ENCODE measurements around the gene CCDC178. TPM values are rescaled to one million over a fixed set of nuclear protein-coding genes. Genes with fewer than 3 reads are reported as not detected.
"Not testable (repeated sequence)": the region's sequence is repeated elsewhere in the genome, so short reads cannot be mapped to it uniquely, and the experiment has no call there.

CCDC178 gene
- total RNA-seq, 1 donor from 2014 or later: not detected

GRCh38 chr18:32968248-32968647 is 472.3 kb downstream of the CCDC178 start:
- Mint-ChIP-seq H3K4me3 (ENCODE audit: unreplicated experiment) (no peak overlapping the region), H3K27me3 (ENCODE audit: low read depth) (no peaks in the 10 kb centered on the region), H3K27ac (ENCODE audit: unreplicated experiment) (no peak overlapping the region)

GRCh38 chr18:32966141-32966540 is 474.4 kb downstream of the CCDC178 start:
- H3K27ac Mint-ChIP-seq (ENCODE audit: unreplicated experiment): no peak overlapping the region
- H3K27me3 Mint-ChIP-seq (ENCODE audit: low read depth): peaks cover 2% of the 10 kb centered on the region
- DNase-seq (ENCODE audit: low spot score): no peak
- no peak for TF ChIP-seq CTCF (IDR thresholded peaks at IDR 0.05)
- H3K4me1 Mint-ChIP-seq (ENCODE audit: low read depth): no peaks in the 10 kb centered on the region
- peaks cover 1% of the 10 kb centered on the region for H3K9me3 Mint-ChIP-seq (ENCODE audit: low read depth)
- no peak overlapping the region for H3K4me3 Mint-ChIP-seq (ENCODE audit: unreplicated experiment)
- no peaks in the 10 kb centered on the region for H3K36me3 Mint-ChIP-seq (ENCODE audit: low read depth)

More at GRCh38 chr18:32968248-32968647, 472.3 kb downstream of the CCDC178 start:
- DNase-seq (ENCODE audit: low spot score): no peak
- peaks cover 5% of the 10 kb centered on the region for H3K9me3 Mint-ChIP-seq (ENCODE audit: low read depth)
- H3K4me1 Mint-ChIP-seq (ENCODE audit: low read depth): no peaks in the 10 kb centered on the region
- no peak for TF ChIP-seq CTCF (IDR thresholded peaks at IDR 0.05)
- no peaks in the 10 kb centered on the region for H3K36me3 Mint-ChIP-seq (ENCODE audit: low read depth)

GRCh38 chr18:32961538-32961937 is 479.0 kb downstream of the CCDC178 start:
- no peak for TF ChIP-seq CTCF (IDR thresholded peaks at IDR 0.05)
- DNase-seq (ENCODE audit: low spot score): no peak

GRCh38 chr18:32958746-32959145 is 481.8 kb downstream of the CCDC178 start:
- peaks cover 12% of the 10 kb centered on the region for H3K4me1 Mint-ChIP-seq (ENCODE audit: low read depth)
- no peak overlapping the region for H3K27ac Mint-ChIP-seq (ENCODE audit: unreplicated experiment)
- peaks cover 2% of the 10 kb centered on the region for H3K27me3 Mint-ChIP-seq (ENCODE audit: low read depth)
- no peak overlapping the region for H3K4me3 Mint-ChIP-seq (ENCODE audit: unreplicated experiment)
- H3K9me3 Mint-ChIP-seq (ENCODE audit: low read depth): no peaks in the 10 kb centered on the region
- DNase-seq (ENCODE audit: low spot score): no peak
- no peak for TF ChIP-seq CTCF (IDR thresholded peaks at IDR 0.05)
- H3K36me3 Mint-ChIP-seq (ENCODE audit: low read depth): no peaks in the 10 kb centered on the region

More at GRCh38 chr18:32961538-32961937, 479.0 kb downstream of the CCDC178 start:
- H3K27me3 Mint-ChIP-seq (ENCODE audit: low read depth): peaks cover 2% of the 10 kb centered on the region
- H3K4me3 Mint-ChIP-seq (ENCODE audit: unreplicated experiment): no peak overlapping the region
- no peaks in the 10 kb centered on the region for H3K36me3 Mint-ChIP-seq (ENCODE audit: low read depth)
- H3K4me1 Mint-ChIP-seq (ENCODE audit: low read depth): peaks cover 9% of the 10 kb centered on the region
- H3K27ac Mint-ChIP-seq (ENCODE audit: unreplicated experiment): no peak overlapping the region
- H3K9me3 Mint-ChIP-seq (ENCODE audit: low read depth): no peaks in the 10 kb centered on the region

GRCh38 chr18:32956591-32957315 is 483.8 kb downstream of the CCDC178 start:
- H3K4me1 Mint-ChIP-seq (ENCODE audit: low read depth): peaks cover 12% of the 10 kb centered on the region
- peak overlapping the region; percentile 83 for H3K27ac Mint-ChIP-seq (ENCODE audit: unreplicated experiment)

GRCh38 chr18:32952318-32952717 is 488.2 kb downstream of the CCDC178 start:
- not testable (repeated sequence) for H3K27ac Mint-ChIP-seq (ENCODE audit: unreplicated experiment); H3K4me3 Mint-ChIP-seq (ENCODE audit: unreplicated experiment); DNase-seq (ENCODE audit: low spot score); H3K36me3 Mint-ChIP-seq (ENCODE audit: low read depth); H3K27me3 Mint-ChIP-seq (ENCODE audit: low read depth); H3K9me3 Mint-ChIP-seq (ENCODE audit: low read depth)
- H3K4me1 Mint-ChIP-seq (ENCODE audit: low read depth): peaks cover 11% of the 10 kb centered on the region

More at GRCh38 chr18:32956591-32957315, 483.8 kb downstream of the CCDC178 start:
- Mint-ChIP-seq H3K4me3 (ENCODE audit: unreplicated experiment) (peak overlapping the region; percentile 13), H3K9me3 (ENCODE audit: low read depth) (peaks cover 2% of the 10 kb centered on the region), H3K36me3 (ENCODE audit: low read depth) (no peaks in the 10 kb centered on the region), H3K27me3 (ENCODE audit: low read depth) (peaks cover 2% of the 10 kb centered on the region)
- no peak for DNase-seq (ENCODE audit: low spot score)
- peak; percentile 73 for TF ChIP-seq CTCF (IDR thresholded peaks at IDR 0.05)
